ENCODE measurements around the gene TLR4.

- TF ChIP-seq TARDBP (IDR thresholded peaks at IDR 0.05): no peak
- no peak for TF ChIP-seq HDGF (IDR thresholded peaks at IDR 0.05; ENCODE audit: borderline replicate concordance)
- no peak for TF ChIP-seq SUZ12 (IDR thresholded peaks at IDR 0.05)
- TF ChIP-seq PKNOX1 (IDR thresholded peaks at IDR 0.05): no peak
- no peak for TF ChIP-seq NFRKB (IDR thresholded peaks at IDR 0.05)
- TF ChIP-seq L3MBTL2 (conservative IDR thresholded peaks at IDR 0.05): no peak
- TF ChIP-seq SP1 (IDR thresholded peaks at IDR 0.05): no peak
- TF ChIP-seq ARNT (IDR thresholded peaks at IDR 0.05): no peak
- no peak for TF ChIP-seq BHLHE40 (IDR thresholded peaks at IDR 0.05; ENCODE audit: borderline replicate concordance)
Observed at GRCh38 chr9:117665601-117666385, 38.4 kb upstream of the TLR4 start.
